Uterus (tissue), 4 donors: ENCODE measurements around the gene WRAP73. TPM values are rescaled to one million over a fixed set of nuclear protein-coding genes. Genes with fewer than 3 reads are reported as not detected.
A peak's percentile ranks its signal among the peaks of the same experiment; 100 is the strongest.
"Not testable (repeated sequence)": the region's sequence is repeated elsewhere in the genome, so short reads cannot be mapped to it uniquely, and the experiment has no call there.

ENCODE experiments used
- DNase-seq, 2 donors: peaks; one replicate each; pipeline ENCODE4 v3.0.0-alpha.2; 2019 to 2020
- H3K27ac ChIP-seq, 2 donors: fragments of 200-600 bp; sonication (generic); 1 replicate in 1 of 2; 2 replicates in 1 of 2; pipeline ENCODE4 v1.5.1; 2016 to 2018
- H3K27me3 ChIP-seq, 2 donors: fragments of 200-600 bp; sonication (generic); one replicate each; pipeline ENCODE4 v1.5.1; 2018 to 2019; ENCODE audit warnings: control low read depth in 1 of 2
- H3K36me3 ChIP-seq, 2 donors: fragments of 200-600 bp; sonication (generic); one replicate each; pipeline ENCODE4 v1.5.1; 2019; ENCODE audit warnings: control low read depth in 1 of 2
- H3K4me1 ChIP-seq, 2 donors: fragments of 200-600 bp; sonication (generic); one replicate each; pipeline ENCODE4 v1.5.1; 2018 to 2019; ENCODE audit warnings: control low read depth in 1 of 2
- H3K4me3 ChIP-seq, 2 donors: fragments of 200-600 bp; sonication (generic); 1 replicate in 1 of 2; 2 replicates in 1 of 2; pipeline ENCODE4 v1.5.1; 2018 to 2019; ENCODE audit warnings: mild to moderate bottlenecking in 1 of 2
- H3K9me3 ChIP-seq, 2 donors: fragments of 200-600 bp; sonication (generic); one replicate each; pipeline ENCODE4 v1.5.1; 2019; ENCODE audit warnings: control low read depth in 1 of 2
- POLR2A ChIP-seq, 2 donors: fragments of 450-650 bp; IDR thresholded peaks; one replicate each; pipeline ENCODE4 v1.6.1; 2016; ENCODE audit warnings: antibody characterized with exemption in 2 of 2, mild to moderate bottlenecking in 1 of 2, moderate library complexity in 1 of 2
- intact Hi-C: fragments of 100-400 bp; cut with DNase I; formaldehyde crosslinking; loops from one replicate; pipeline ENCODE4 v1.15.1; 2023; ENCODE audit warnings: low total_unique reads
- total RNA-seq, 4 donors: library from RNA; depleted of rRNA in 3 of 4; stranded (reverse); fragments of >200 nt in 3 of 4; gene quantifications; one replicate each; pipeline versions ENCODE4 v1.1.0 to v1.2.4, GENCODE V29; 2014 to 2023
- TF ChIP-seq, protein P1 (sequence below), 4 experiments: fragments of 200-600 bp in 2 of 4; fragments of 450-650 bp in 2 of 4; sonication (generic) in 2 of 4; IDR thresholded peaks; one replicate each; pipeline ENCODE4 v1.5.1; 2016 to 2019; ENCODE audit warnings: antibody characterized with exemption in 4 of 4, mild to moderate bottlenecking in 2 of 4, moderate library complexity in 1 of 4
- donor health status: DM: yes; HTN: yes; CAD: no.

The WRAP73 gene
- total RNA-seq, 4 donors from 2014 or later: 4.6 to 31.7 (median 25.0) TPM

DNA sequence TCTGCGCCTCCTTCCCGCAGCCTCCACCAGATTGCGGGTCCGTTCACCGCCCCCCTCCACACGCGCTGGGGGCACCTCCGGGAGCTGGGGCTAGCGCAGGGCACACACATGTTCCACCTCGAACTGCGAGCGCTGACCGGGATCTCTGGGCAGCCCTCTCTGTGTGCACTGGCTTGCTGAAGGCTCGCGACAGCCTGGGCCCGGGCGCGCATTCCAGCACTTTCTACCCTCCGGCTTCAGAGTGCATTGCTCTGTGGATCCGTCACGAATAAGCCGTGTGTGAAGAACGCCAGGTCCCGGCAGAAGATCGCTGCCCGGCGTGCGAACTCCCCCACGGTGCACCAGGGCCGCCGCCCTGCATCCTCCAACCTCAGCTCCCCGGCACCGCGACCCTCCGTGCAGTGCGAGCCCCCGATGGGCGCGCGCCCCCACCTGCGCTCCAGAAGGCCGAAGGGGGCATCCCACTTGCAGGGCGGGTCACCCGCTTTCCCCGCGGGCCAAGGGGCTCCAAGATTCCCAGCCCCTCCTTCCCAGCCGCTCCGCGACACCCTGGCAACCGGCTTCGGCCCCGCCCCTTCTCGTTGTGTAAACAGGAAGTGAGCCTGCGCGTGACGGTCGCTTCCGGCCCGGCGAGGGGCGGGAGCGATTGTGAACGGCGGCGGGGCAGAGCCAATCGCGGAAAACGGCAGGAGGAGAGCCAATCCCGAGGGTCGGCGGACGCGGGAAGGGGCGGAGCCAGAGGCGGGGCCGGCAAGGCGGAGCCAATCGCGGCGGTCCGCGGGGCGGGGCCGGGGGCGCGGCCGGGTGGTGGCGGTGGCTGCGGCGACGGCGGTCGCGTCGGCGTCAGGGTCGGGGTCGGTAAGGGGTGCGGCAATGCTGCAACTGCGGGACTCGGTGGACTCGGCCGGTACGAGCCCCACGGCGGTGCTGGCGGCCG, 25.4 kb downstream of the WRAP73 start, which contains the start of gene TPRG1L:
TSS of gene TPRG1L (plus strand) at position 816 of the 937 bp plus-strand sequence. CDS start at position 874, 58 bp downstream.
- TF ChIP-seq, protein P1, sequence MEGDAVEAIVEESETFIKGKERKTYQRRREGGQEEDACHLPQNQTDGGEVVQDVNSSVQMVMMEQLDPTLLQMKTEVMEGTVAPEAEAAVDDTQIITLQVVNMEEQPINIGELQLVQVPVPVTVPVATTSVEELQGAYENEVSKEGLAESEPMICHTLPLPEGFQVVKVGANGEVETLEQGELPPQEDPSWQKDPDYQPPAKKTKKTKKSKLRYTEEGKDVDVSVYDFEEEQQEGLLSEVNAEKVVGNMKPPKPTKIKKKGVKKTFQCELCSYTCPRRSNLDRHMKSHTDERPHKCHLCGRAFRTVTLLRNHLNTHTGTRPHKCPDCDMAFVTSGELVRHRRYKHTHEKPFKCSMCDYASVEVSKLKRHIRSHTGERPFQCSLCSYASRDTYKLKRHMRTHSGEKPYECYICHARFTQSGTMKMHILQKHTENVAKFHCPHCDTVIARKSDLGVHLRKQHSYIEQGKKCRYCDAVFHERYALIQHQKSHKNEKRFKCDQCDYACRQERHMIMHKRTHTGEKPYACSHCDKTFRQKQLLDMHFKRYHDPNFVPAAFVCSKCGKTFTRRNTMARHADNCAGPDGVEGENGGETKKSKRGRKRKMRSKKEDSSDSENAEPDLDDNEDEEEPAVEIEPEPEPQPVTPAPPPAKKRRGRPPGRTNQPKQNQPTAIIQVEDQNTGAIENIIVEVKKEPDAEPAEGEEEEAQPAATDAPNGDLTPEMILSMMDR (IDR thresholded peaks at IDR 0.05): peak in 1 of 4 experiments; percentile 3
- TF ChIP-seq POLR2A (IDR thresholded peaks at IDR 0.05): peak; percentile 61 to 67
- Histone ChIP-seq H3K27me3 (no peaks in the 10 kb centered on the region), H3K36me3 (no peaks in the 10 kb centered on the region), H3K4me1 (peaks cover 0 to 7% of the 10 kb centered on the region in 2 donors), H3K4me3 (peak within 1 kb of the TSS; percentile 80 to 98), H3K27ac (peak within 1 kb of the TSS; percentile 81 to 85), H3K9me3 (no peaks in the 10 kb centered on the region)
- intact Hi-C loops: no loop called here
- DNase-seq: peak; percentile 97 to 98

GRCh38 chr1:3623441-3624199, 26.3 kb downstream of the WRAP73 start:
- TF ChIP-seq, protein P1 (IDR thresholded peaks at IDR 0.05): no peak
- no peak for TF ChIP-seq POLR2A (IDR thresholded peaks at IDR 0.05)
- peaks cover 0 to 7% of the 10 kb centered on the region in 2 donors for H3K4me1 ChIP-seq
- H3K27ac ChIP-seq: peak overlapping the region; percentile 61 to 75
- H3K27me3 ChIP-seq: no peaks in the 10 kb centered on the region
- H3K4me3 ChIP-seq: peak overlapping the region; percentile 80 to 98
- H3K9me3 ChIP-seq: no peaks in the 10 kb centered on the region
- no peaks in the 10 kb centered on the region for H3K36me3 ChIP-seq
- intact Hi-C loops: no loop called here
- no peak for DNase-seq

- H3K9me3 ChIP-seq, H3K27ac ChIP-seq, H3K27me3 ChIP-seq, H3K4me3 ChIP-seq, intact Hi-C loops, H3K4me1 ChIP-seq, H3K36me3 ChIP-seq, DNase-seq: not testable (repeated sequence)
These were observed 27.8 kb downstream of the WRAP73 start for GRCh38 chr1:3622102-3622501.

- H3K9me3 ChIP-seq, H3K4me1 ChIP-seq, H3K27ac ChIP-seq, H3K36me3 ChIP-seq, H3K27me3 ChIP-seq, intact Hi-C loops, H3K4me3 ChIP-seq: not testable (repeated sequence)
- peak in 1 of 2 donors; percentile 44 for DNase-seq
- TF ChIP-seq, protein P1 (IDR thresholded peaks at IDR 0.05): peak; percentile 39 to 63 (median 53)
These were observed 28.7 kb downstream of the WRAP73 start for GRCh38 chr1:3621151-3621671.

DNA sequence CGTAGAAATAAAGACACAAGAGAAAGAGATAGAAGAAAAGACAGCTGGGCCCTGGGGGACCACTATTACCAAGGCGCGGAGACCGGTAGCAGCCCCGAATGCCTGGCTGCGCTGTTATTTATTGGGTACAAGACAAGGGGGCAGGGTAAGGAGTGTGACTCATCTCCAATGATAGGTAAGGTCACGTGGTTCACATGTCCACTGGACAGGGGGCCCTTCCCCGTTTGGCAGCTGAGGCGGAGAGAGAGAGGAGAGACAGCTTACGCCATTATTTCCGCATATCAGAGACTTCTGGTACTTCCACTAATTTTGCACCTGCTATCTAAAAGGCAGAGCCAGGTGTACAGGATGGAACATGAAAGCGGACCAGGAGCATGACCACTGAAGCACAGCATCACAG, 29.2 kb downstream of the WRAP73 start:
- DNase-seq: no peak
- TF ChIP-seq POLR2A (IDR thresholded peaks at IDR 0.05): no peak
- TF ChIP-seq, protein P1 (IDR thresholded peaks at IDR 0.05): no peak
- no peak overlapping the region for H3K27ac ChIP-seq
- H3K9me3 ChIP-seq: no peaks in the 10 kb centered on the region
- intact Hi-C loops: no loop called here
- no peaks in the 10 kb centered on the region for H3K27me3 ChIP-seq
- H3K4me1 ChIP-seq: peaks cover 0 to 7% of the 10 kb centered on the region in 2 donors
- H3K4me3 ChIP-seq: no peak overlapping the region
- no peaks in the 10 kb centered on the region for H3K36me3 ChIP-seq
